Right atrium auricular region (tissue), 2 donors: ENCODE measurements around the gene GRIN3A. TPM values are rescaled to one million over a fixed set of nuclear protein-coding genes. Genes with fewer than 3 reads are reported as not detected.
"Not testable (repeated sequence)": the region's sequence is repeated elsewhere in the genome, so short reads cannot be mapped to it uniquely, and the experiment has no call there.

ENCODE experiments used
- DNase-seq: peaks from one replicate; pipeline ENCODE4 v3.0.0-alpha.2; 2019; ENCODE audit warnings: low spot score
- H3K27ac ChIP-seq, 2 donors: fragments of 200-600 bp; sonication (generic); 1 replicate in 1 of 2; 2 replicates in 1 of 2; pipeline ENCODE4 v1.5.1; 2016 to 2019
- H3K27me3 ChIP-seq, 2 donors: fragments of 200-600 bp; sonication (generic); one replicate each; pipeline versions ENCODE4 v1.5.1 to v1.6.0; 2017 to 2019
- H3K36me3 ChIP-seq: fragments of 200-600 bp; sonication (generic); one replicate; pipeline ENCODE4 v1.5.1; 2016
- H3K4me1 ChIP-seq, 2 donors: fragments of 200-600 bp; sonication (generic); one replicate each; pipeline versions ENCODE4 v1.5.1 to v1.6.0; 2017 to 2019
- H3K4me3 ChIP-seq, 2 donors: fragments of 200-600 bp; sonication (generic); 1 replicate in 1 of 2; 2 replicates in 1 of 2; pipeline ENCODE4 v1.5.1; 2017 to 2019; ENCODE audit warnings: mild to moderate bottlenecking in 1 of 2, moderate library complexity in 1 of 2
- H3K9me3 ChIP-seq, 2 donors: fragments of 200-600 bp; sonication (generic); one replicate each; pipeline ENCODE4 v1.5.1; 2019
- total RNA-seq, 2 donors: library from RNA; depleted of rRNA; stranded (reverse); fragments of >200 nt; gene quantifications; one replicate each; pipeline ENCODE4 v1.1.0, GENCODE V29; 2016
- TF ChIP-seq, protein P1 (sequence below), 2 donors: fragments of 200-600 bp; sonication (generic); IDR thresholded peaks; one replicate each; pipeline ENCODE4 v1.5.1; 2019; ENCODE audit warnings: antibody characterized with exemption in 2 of 2

Gene GRIN3A
- total RNA-seq, 2 donors from 2014 or later: 0.44 TPM; not detected in 1

DNA sequence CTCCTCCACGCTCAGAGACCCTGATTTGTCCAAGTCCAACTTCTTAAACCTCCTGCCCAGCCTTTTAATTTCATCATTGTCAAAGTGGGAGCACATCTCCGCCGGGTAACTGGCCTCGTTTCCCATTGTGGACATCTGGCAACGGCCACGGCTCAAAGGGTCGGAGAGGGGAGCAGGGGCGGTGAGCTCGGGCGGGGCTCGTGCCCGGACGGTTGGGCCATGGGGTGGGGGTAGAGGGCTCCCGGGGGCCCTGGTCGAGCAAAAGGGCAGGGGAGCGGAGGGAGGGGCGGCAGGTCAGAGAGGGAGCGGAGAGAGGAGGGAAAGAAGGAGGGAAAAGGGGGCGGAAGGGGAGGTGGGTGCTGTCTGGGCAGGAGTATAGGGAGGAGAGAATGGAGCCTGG lies 143.7 kb downstream of the GRIN3A start, which contains the start of gene PPP3R2:
TSS of gene PPP3R2 (minus strand) at position 174 of the 400 bp plus-strand sequence. CDS start at position 126, 48 bp downstream.
- TF ChIP-seq, protein P1, sequence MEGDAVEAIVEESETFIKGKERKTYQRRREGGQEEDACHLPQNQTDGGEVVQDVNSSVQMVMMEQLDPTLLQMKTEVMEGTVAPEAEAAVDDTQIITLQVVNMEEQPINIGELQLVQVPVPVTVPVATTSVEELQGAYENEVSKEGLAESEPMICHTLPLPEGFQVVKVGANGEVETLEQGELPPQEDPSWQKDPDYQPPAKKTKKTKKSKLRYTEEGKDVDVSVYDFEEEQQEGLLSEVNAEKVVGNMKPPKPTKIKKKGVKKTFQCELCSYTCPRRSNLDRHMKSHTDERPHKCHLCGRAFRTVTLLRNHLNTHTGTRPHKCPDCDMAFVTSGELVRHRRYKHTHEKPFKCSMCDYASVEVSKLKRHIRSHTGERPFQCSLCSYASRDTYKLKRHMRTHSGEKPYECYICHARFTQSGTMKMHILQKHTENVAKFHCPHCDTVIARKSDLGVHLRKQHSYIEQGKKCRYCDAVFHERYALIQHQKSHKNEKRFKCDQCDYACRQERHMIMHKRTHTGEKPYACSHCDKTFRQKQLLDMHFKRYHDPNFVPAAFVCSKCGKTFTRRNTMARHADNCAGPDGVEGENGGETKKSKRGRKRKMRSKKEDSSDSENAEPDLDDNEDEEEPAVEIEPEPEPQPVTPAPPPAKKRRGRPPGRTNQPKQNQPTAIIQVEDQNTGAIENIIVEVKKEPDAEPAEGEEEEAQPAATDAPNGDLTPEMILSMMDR (IDR thresholded peaks at IDR 0.05): no peak
- Histone ChIP-seq H3K27me3 (no peaks in the 10 kb centered on the region), H3K36me3 (no peaks in the 10 kb centered on the region), H3K27ac (no peak within 1 kb of the TSS), H3K4me1 (no peaks in the 10 kb centered on the region), H3K4me3 (no peak within 1 kb of the TSS), H3K9me3 (no peaks in the 10 kb centered on the region)
- no peak for DNase-seq

DNA sequence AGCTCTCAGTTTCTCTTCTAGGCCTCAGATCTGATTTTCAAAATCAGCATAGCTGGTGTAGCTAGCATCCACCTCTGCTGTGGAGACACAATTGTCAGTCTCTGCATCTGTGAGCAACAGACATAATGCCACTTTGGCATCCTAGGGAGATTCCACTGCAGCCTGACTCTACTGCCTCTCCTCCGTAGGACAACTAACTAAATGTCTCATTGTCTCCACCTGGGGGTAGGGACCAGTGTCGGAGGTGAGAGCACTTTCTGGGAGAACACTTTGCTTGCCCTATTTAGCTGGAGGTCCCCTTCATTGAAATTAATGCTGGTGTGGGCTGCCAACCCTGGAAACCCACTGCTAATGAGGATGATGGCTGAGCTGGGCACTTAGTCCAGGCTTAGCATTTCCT lies 145.1 kb downstream of the GRIN3A start:
- Histone ChIP-seq H3K9me3 (no peaks in the 10 kb centered on the region), H3K27ac (no peak overlapping the region), H3K36me3 (no peaks in the 10 kb centered on the region), H3K4me1 (no peaks in the 10 kb centered on the region), H3K27me3 (no peaks in the 10 kb centered on the region), H3K4me3 (no peak overlapping the region)
- DNase-seq: no peak
- TF ChIP-seq, protein P1 (IDR thresholded peaks at IDR 0.05): no peak

DNA sequence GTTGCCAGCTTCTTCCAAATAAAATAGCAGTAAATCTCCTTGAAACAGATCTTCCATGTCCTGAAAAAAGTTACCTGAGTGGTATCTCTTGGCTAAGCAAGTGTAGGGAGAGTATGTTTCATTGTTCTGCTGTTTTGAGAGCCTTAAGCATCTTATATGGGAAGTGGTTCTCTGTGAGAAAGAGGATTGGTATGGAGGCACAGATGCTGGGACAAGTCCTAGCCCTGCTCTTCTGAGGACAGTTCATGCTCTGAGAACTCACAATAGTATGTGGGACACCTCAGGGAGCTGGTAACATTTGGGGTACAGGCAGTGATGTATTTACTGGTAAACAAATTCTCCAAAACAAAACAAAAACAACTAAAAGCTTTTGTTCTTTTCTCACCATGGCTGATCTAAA lies 145.7 kb downstream of the GRIN3A start:
- Histone ChIP-seq H3K27me3 (no peaks in the 10 kb centered on the region), H3K4me1 (no peaks in the 10 kb centered on the region), H3K36me3 (no peaks in the 10 kb centered on the region), H3K4me3 (no peak overlapping the region), H3K9me3 (no peaks in the 10 kb centered on the region), H3K27ac (no peak overlapping the region)
- TF ChIP-seq, protein P1 (IDR thresholded peaks at IDR 0.05): no peak
- DNase-seq: no peak

DNA sequence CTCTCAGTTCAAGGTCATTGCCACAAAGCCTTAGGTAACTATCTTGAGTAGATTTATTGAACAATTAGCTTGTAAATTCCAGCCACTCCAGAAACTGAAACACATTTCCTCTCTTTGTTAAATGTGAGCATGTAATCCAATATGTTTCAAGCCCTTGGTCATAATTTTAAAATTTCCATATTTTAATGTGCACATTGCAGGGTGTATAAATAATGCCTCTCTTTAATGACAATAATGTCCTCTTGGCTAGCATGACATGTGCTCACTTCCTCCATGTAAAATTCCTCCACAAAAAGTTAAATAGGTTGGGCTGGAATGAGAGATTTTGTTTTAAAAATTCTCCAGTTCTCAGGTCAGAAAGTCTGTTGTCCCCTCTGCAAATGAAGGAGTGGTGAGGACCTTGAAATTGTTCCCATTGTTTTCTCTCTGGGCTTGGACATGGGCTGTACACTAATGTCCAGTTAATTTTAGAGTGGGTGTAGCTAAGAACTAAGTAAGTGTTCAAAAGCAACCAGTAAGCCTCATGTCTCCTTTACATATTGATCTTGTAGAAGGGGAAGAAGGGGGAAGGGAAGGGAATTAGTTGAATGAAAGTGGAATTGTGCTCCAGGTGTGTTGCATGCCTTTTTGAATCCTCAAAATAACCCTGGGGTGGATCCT lies 146.5 kb downstream of the GRIN3A start:
- TF ChIP-seq, protein P1 (IDR thresholded peaks at IDR 0.05): no peak
- H3K9me3 ChIP-seq: no peaks in the 10 kb centered on the region
- no peaks in the 10 kb centered on the region for H3K36me3 ChIP-seq
- no peak overlapping the region for H3K27ac ChIP-seq
- DNase-seq: no peak
- no peak overlapping the region for H3K4me3 ChIP-seq
- no peaks in the 10 kb centered on the region for H3K27me3 ChIP-seq
- no peaks in the 10 kb centered on the region for H3K4me1 ChIP-seq

DNA sequence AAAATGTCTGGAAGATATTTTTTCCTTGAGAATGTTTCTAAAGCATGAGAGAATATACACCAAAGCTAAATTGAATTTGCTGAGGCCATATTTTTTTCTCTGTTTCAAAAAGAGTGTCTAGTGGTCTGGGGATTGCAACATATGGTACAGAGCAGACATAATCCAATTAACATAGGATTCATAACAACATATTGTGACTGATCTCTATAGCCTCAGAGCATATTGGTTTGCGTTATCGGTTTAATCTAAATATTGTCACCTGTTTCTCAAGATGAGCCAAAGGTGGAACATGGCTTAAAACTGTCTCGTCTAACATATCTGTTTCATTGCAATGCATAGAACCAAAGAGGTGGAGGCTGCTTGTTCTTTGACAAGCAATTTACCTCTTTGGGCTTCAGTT lies 147.5 kb downstream of the GRIN3A start:
- Histone ChIP-seq H3K4me1 (no peaks in the 10 kb centered on the region), H3K36me3 (no peaks in the 10 kb centered on the region), H3K9me3 (no peaks in the 10 kb centered on the region), H3K4me3 (no peak overlapping the region), H3K27me3 (no peaks in the 10 kb centered on the region), H3K27ac (no peak overlapping the region)
- TF ChIP-seq, protein P1 (IDR thresholded peaks at IDR 0.05): no peak
- no peak for DNase-seq

DNA sequence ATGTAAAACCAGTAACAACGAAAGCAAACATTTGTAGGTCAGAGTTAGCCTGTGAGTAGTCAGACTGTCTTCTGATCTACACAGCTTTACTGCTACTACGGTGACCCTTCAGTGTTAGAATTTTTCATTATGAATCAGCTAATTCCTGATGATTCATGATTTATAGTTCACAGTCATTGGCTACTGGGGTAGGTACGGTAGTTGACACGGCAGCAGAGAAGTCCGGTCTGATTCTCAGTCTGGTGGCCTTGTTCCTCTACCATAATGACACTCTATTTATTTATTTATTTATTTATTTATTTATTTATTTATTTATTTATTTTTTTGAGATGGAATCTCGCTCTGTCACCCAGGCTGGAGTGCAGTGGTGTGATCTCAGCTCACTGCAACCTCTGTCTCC lies 148.4 kb downstream of the GRIN3A start:
- not testable (repeated sequence) for H3K4me3 ChIP-seq, H3K36me3 ChIP-seq, H3K27ac ChIP-seq, H3K27me3 ChIP-seq, H3K4me1 ChIP-seq, H3K9me3 ChIP-seq, DNase-seq
